Activated CD4-positive, alpha-beta T cell treated with anti-CD3 and anti-CD28 coated beads, Interleukin-2, amount 50 U/mL, for 48 hours (primary cell): ENCODE data around the gene CXADR.

Source experiments
- DNase-seq, 2 experiments: peaks; one replicate each; pipeline ENCODE4 v3.0.0-alpha.2; 2020

Gene CXADR

DNA sequence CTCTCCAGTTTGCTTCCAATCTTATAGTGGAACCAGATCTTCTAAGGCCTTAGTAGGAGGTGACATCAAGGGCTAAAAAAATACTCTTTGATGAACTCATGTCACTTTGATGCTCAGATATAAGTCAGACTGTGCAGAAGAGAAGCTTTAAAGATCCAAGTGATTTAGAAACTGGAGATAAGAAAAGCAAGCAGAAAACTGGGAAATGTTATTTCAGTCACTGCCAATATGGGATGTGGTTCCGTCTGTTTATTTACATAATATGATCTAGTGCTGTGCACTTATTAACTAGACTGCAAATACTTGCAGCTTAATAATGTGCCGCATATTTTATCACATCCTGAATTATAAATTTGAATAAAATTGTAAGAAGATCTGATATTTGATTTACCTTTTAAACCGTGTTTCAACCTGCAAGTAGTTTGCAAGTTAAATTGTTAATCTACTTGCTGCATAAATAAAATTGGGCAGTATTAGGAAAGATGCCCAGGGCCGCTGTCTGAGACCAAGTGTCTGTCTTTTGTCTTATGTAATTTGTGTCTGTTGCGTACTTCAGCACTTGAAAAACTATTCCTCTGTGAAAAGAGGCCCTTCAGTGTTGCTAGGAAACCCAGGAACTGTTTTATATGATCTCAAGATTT is 29.6 kb downstream of the CXADR start:
- DNase-seq: no peak

DNA sequence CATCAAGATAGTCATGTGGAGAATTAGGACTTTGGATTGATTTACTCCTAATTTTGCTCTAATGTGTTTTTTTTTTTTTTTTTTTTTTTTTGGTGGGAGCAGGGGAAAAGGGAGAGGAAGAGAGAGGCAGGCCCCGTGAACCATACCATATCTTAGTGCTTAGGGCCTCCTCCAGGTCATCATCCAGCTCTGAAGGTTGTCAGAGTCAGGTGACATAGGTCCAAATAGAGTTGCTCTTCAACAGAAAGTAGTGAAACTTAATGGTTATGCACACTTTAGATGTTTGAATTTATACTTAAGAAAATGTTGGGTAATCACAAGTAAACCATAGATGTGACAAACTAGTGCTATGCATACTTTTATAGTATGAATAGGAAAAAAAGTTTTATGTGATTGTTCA is 32.2 kb downstream of the CXADR start:
- DNase-seq: no peak

- DNase-seq: no peak
These were observed 35.4 kb downstream of the CXADR start for GRCh38 chr21:17548262-17548661.

- no peak for DNase-seq
These were observed 37.9 kb downstream of the CXADR start for GRCh38 chr21:17550671-17551308.

DNA sequence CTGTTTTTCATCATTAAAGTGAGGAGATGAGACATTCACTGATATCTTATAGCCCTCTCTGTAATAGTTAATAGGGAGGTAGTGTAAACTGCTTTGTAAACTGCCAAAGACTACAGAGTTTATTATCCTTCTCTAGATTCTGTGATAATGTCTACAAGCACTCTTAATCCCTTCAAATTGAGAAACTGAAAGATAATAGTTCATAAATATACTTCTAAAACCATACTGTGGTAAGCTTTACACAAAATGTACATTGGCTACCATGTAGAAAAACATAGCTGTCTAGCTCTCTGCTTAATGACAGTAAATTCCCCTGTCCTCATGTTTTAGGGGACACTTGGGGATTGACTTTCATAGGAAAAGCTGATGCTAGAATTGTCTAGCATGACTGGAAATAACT is 39.6 kb downstream of the CXADR start:
- no peak for DNase-seq

- no peak for DNase-seq
These were observed 41.3 kb downstream of the CXADR start for GRCh38 chr21:17554120-17554519.

DNA sequence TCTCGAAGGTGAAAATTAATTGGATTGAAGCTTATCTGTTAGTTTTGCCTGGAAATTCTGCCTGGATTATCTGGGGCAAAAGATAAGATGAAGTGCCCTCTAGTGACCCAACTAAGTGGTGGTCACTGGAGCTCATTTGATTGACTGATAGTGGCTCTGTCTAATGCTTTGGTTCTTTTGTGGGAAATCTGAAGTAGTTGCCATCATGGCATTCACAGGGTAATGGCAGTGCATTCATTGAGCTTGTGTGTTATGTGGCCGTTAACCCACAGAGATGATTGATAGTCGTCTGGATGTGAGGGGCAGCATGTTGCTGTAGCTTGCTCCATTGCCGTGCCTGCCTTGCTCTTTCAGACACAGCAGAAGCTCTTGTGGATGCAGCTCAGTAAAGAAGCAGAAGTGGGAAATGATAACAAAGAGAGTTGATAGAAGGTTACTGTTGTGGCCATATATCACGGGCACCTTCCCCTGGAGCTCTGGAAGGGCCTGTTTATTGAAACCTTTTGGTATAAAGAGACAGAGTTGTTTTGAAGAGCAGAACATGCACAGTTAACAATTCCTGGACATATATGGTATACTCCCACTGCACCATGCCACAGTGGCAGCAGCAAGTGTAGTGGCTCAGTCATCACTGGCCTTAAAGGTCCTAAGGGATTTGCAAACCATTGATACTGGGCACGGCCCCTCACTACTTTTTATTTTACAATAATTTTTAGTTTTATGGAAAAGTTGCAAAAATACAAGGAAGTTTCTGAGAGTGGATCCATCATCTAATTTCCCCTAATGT is 42.0 kb downstream of the CXADR start:
- DNase-seq: no peak

- DNase-seq: no peak
These were observed 47.7 kb downstream of the CXADR start for GRCh38 chr21:17560377-17561025.

DNA sequence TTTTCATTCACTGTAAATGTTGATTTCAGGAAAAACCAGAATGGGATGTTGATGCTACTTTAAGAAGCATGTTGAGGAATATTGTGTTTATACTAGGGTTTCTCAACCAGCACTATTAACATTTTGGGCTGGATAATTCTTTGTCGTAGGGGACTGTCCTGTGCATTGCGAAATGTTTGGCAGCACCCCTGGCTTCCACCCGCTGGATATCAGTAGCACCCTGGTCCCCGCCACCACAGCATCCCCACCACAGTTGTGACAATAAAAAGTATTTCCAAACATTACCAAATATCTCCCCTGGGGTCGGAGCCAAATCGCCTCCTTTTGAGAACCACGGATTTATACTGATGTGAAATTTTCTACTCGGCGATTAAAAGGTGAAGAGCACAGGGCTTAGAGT is 57.9 kb downstream of the CXADR start:
- DNase-seq: no peak

DNA sequence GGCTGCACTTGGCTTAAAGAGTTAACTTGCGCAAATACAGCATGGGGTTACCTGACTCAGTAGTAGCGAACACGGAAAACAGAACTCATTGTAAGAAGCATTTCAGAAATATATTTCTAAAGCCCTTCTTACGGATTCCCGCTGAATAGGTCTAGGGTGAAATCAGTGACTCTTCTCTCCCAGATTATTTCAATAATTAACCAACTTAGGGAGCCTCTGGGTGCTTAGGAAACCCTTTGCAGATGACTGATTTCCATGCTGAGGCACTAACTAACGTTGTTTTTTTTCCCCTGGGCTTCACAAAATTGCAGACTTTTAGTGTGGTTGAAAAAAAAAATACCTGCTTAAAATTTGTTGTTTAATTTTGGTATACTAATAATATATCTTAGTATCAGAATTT is 59.6 kb downstream of the CXADR start:
- no peak for DNase-seq

DNA sequence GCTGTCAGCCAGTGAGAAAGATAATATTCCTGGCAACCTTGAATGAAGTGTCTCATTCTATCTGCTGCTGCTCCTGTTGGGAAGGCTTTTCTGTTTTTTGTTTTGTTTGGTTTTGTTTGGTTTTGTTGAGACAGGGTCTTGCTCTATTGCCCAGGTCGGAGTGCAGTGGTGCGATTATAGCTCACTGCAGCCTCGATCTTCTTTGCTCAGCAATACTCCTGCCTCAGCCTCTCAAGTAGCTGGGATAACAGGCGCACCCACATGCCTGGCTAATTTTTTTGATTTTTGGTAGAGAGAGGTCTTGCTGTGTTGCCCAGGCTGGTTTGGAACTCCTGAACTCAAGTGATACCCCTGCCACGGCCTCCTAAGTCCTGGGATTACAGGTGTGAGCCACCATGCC is 62.2 kb downstream of the CXADR start:
- DNase-seq: no peak

DNA sequence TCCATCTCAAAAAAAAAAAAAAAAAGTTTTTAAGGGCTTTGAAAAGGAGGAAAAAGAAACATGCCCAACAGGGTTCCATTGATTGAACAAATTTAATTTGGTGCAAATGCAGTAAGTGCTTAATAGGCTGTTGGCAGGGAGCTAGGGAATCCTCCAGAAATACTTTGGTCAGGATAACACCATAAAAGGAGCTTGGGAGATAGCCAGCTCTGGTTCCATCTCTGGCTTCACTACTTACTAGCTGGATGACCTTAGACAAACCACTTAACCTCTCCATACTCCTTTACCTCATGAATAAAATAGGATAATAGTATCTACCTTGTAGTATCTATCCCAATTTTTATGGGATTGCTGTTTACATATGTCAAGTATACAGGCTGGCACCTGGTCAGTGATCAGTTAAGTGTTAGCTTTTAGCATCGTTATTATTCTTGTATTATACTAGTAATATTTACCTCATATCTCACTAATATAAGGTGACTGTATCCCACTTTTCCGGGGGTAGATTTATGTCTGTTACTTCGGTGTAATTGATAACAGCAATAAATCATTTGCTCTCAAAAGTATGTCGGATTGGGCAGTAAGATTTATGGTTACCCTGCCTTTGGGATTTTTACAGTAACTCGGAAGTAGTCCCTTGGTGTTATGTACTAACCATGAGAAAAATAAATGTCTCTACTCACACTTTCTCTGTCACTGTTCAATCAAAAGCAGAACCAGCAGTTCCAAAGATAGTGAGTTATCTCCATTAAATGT is 63.4 kb downstream of the CXADR start:
- DNase-seq: no peak

DNA sequence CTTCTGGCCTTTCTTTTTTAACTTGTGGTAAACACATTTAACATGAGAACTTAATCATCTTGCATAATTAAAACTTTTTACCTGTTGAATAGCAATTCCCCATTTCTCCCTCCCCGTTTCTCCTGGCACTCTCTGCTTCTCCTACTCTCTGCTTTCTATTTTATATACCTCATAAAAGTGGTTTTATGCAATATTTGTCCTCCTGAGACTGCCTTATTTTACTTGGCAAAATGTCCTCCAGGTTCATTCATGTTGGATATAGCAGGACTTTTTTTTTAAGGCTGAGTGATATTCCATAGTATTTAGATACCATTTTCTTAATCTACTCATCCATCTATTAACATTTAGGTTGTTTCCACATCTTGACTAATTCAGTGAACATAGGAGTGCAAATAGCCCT is 64.9 kb downstream of the CXADR start:
- DNase-seq: no peak

DNA sequence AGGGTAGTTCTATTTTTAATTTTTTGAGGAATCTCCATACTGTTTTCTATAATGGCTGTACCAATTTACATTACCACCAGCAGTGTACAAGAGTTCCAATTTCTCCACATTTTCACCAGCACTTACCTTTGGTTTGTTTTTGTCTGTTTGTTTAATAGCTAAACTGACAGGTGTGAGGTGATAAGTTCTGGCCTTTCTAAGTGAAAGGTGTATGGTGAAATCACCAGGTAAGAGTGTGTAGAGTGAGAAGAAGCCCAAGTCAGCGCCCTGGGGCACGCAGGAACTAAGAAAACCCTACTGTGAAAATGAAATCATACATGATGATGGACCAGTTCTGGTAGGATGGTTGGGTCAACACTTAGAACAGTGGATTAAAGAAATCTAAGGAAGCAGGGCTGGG is 65.3 kb downstream of the CXADR start:
- no peak for DNase-seq

DNA sequence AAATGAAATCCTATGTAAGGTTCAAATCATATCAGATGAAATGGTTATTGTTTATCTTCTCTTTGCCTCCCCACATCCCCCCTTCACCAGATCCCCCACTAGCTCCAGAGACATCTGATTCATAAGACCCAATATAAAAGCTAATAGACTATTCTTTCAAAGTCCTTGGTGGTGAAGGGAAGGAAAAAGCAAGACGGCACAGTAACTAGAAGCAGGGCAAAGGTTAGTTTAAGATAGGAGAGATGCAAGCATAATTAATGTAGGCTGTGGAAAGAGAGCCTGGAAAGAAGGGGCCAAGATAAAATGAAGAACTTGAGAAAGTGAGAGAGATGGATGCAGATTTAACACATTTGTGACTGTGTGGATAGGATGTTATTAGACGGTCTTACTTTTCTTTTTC is 66.0 kb downstream of the CXADR start:
- no peak for DNase-seq

DNA sequence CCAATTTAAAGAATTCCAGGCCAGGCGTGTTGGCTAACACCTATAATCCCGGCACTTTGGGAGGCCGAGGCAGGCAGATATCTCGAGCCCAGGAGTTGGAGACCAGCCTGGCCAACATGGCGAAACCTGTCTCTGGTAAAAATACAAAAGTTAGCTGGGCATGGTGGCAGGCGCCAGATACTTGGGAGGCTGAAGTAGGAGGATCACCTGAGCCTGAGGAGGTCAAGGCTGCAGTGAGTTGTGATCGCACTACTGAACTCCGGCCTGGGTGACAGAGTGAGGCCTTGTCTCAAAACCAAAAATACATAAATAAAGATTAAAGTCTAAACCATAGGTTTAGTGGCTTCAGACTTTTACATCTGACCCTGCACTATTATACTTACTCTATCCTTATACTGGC is 67.5 kb downstream of the CXADR start:
- no peak for DNase-seq

- DNase-seq: no peak
These were observed 71.1 kb downstream of the CXADR start for GRCh38 chr21:17583898-17584297.

DNA sequence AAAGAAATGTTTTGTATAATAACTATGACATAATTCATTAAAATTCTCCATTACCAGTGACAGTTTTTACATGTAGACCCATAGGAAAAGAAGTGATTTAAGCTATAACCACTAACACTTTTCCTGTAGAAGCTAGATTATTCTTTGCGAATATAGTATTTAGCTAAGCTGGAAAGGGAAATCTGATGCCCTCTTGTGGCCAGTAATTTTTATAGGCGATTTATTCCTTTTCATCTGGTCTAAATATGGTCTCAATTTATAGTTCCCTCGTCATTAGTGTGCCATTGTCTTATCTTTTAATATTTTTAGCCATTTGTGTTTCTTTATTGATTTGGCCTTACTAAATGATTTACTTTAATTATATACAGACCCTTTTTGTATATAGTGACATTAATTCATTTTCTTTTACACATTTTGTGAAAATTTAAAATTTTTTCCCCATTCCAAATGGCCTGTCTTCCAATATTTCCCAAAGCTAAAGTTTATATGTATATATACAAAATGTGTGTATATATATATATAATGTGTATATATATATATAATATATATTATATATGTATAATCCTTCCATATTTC is 73.1 kb downstream of the CXADR start:
- no peak for DNase-seq

- no peak for DNase-seq
These were observed 77.6 kb downstream of the CXADR start for GRCh38 chr21:17590430-17590829.

DNA sequence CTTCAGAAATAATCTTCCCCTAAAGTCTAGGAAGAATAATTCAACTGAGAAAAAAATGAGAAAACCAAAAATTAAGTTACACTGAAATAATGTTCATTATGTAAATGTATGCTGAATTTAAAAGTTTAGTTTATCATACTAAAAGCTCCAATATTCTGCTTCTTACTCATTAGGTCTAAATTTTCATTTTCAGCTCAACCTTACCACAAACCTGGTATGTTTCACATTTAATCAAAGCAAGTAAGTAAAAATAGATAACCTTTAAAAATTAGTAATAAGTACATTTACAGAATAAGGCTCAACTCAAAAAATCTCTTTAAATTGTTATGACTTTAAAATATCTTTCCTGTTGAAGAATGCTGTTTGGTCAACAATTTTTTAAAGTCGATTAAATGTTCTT is 84.8 kb downstream of the CXADR start:
- DNase-seq: no peak

- no peak for DNase-seq
These were observed 85.6 kb downstream of the CXADR start for GRCh38 chr21:17598437-17598836.

GRCh38 chr21:17602874-17603273 is 90.0 kb downstream of the CXADR start:
- no peak for DNase-seq

DNA sequence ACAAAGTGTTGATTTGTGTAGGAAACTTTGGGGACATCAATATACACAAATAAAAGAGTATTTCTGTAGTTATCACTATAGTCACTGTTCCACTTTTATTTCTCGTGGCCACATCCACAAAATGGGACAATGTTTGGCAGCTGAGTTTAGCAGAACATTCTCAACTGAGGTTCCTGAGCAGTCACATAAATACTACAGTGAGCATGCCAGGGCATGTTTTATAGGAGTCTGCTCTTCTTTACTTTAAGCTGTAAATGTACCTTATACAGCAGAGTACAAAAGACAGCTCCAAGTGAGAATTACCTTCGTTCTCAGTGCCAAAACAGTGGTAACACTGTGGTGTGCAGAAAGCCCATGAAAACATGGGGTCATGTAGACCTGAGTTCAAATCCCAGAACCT is 94.8 kb downstream of the CXADR start:
- no peak for DNase-seq
